T-helper 1 cell treated with Interleukin-12 subunit alpha and Interleukin-12 subunit beta and Interleukin-4 antibody, amounts not matched to agents 30 μg/mL and 1 μg/mL, for 36 hours (primary cell): ENCODE data around the gene PIP4K2C.

Experiments
- H3K27ac Mint-ChIP-seq: one replicate; pipeline ENCODE4 v1.8.0; 2021; ENCODE audit warnings: mild to moderate bottlenecking, mixed read lengths
- H3K27me3 Mint-ChIP-seq: one replicate; pipeline ENCODE4 v1.8.0; 2021; ENCODE audit warnings: low read depth, mixed read lengths
- H3K36me3 Mint-ChIP-seq: one replicate; pipeline ENCODE4 v1.8.0; 2021; ENCODE audit warnings: low read depth, mixed read lengths
- H3K4me1 Mint-ChIP-seq: one replicate; pipeline ENCODE4 v1.8.0; 2021; ENCODE audit warnings: low read depth, mixed read lengths
- H3K4me3 Mint-ChIP-seq: one replicate; pipeline ENCODE4 v1.8.0; 2021; ENCODE audit warnings: mild to moderate bottlenecking, moderate library complexity, mixed read lengths
- H3K9me3 Mint-ChIP-seq: one replicate; pipeline ENCODE4 v1.8.0; 2021; ENCODE audit warnings: mixed read lengths

Gene PIP4K2C

DNA sequence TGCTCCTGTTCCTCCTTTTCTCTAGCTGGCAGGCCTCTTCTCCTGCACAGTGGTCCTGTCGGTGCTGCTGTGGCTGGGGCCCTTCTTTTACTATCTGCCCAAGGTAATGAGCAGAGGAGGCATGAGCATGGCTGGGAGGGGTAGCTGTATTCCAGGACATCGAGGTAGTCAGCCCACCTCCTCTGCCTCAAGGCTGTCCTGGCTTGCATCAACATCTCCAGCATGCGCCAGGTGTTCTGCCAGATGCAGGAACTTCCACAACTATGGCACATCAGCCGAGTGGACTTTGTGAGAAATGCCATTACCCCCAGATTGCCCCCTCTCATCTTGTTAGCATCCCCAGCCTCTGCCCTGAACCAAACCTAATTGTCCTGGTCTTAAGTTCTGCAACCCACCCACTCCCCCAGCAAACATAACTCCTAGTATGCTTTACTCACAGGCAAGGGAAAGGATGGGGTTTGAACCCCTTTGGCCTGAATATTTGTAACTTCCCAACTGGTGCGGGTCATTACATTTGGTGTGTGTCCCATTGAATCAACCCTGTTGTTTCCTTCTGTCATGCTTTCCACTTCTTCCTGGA is 32.9 kb downstream of the PIP4K2C start:
- Mint-ChIP-seq H3K4me3 (no peak overlapping the region), H3K9me3 (no peaks in the 10 kb centered on the region), H3K4me1 (peaks cover 21% of the 10 kb centered on the region), H3K36me3 (peaks cover 1% of the 10 kb centered on the region), H3K27me3 (peaks cover 93% of the 10 kb centered on the region), H3K27ac (no peak overlapping the region)

GRCh38 chr12:57624441-57625220 is 33.6 kb downstream of the PIP4K2C start:
- peaks cover 18% of the 10 kb centered on the region for H3K4me1 Mint-ChIP-seq
- no peak overlapping the region for H3K4me3 Mint-ChIP-seq
- H3K36me3 Mint-ChIP-seq = peaks cover 1% of the 10 kb centered on the region
- no peak overlapping the region for H3K27ac Mint-ChIP-seq
- H3K27me3 Mint-ChIP-seq = peaks cover 94% of the 10 kb centered on the region
- H3K9me3 Mint-ChIP-seq = no peaks in the 10 kb centered on the region

DNA sequence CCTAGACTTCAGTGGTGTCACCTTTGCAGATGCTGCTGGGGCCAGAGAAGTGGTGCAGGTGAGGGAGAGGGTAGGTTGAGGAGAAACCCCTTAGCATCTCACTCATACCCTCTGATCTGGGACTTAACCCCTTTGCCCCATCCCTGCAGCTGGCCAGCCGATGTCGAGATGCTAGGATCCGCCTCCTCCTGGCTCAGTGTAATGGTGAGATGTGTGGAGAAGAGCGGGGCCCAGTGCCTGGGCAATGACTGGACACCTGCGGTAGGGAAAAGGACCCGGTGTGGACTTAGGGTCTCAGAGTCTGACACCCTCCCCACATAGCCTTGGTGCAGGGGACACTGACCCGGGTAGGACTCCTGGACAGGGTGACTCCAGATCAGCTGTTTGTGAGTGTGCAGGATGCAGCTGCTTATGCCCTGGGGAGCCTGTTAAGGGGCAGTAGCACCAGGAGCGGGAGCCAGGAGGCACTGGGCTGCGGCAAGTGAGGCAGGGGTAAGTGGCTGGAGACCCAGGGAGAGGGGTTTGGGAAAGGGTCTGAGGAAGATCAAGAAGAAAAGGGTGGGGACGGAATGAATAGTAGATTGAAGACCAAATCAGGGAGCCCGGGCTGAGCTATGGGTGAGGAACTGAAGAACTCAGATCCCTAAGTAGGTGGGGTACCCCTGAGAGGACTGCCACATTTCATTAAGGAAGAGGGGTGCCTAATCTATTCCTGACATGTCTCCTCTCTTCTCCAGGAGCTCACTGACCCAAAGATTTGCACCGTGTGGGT is 34.5 kb downstream of the PIP4K2C start:
- no peak overlapping the region for H3K27ac Mint-ChIP-seq
- H3K4me3 Mint-ChIP-seq = no peak overlapping the region
- peaks cover 94% of the 10 kb centered on the region for H3K27me3 Mint-ChIP-seq
- H3K9me3 Mint-ChIP-seq = no peaks in the 10 kb centered on the region
- peaks cover 18% of the 10 kb centered on the region for H3K4me1 Mint-ChIP-seq
- H3K36me3 Mint-ChIP-seq = peaks cover 1% of the 10 kb centered on the region

DNA sequence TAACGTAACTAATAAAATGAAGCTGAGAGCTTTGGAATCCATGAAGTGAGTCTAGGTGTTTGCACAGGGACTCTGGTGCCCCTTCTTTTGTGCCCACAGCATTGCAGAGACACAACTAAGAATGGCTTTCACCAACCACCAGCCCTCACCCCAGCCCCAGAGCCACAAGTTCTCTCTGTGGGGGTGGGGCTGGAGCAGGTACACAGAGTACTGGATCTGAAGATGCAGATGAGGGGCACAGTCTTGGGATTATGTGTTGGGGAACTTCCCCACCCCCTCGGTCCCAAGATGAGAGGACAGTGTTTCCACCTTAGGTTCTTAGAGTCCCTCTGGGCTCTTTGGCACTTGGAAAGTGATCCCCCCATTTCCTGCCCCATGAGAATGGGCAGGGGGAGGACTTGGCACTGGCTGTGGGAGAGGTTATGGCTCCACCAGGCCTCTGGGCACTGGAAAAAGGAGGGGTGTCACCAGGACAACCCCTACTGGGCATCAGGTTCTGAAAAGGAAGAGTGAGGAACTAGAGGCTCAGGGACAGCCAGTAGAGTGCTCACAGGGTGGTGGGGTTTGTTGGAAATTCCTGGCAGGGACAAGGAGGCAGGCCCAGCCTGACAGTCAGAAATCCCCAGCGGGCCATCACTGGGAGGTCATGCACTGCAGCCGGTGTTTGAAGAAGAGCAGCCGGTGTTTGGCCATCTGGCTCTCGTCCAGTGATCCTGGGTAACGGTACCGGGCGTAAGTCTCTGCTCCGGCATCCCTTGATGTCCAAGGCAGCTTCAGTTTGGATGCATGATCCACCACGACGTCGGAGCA is 35.3 kb downstream of the PIP4K2C start:
- no peak overlapping the region for H3K4me3 Mint-ChIP-seq
- H3K4me1 Mint-ChIP-seq = peaks cover 11% of the 10 kb centered on the region
- H3K36me3 Mint-ChIP-seq = peaks cover 1% of the 10 kb centered on the region
- peaks cover 94% of the 10 kb centered on the region for H3K27me3 Mint-ChIP-seq
- H3K9me3 Mint-ChIP-seq = no peaks in the 10 kb centered on the region
- no peak overlapping the region for H3K27ac Mint-ChIP-seq

DNA sequence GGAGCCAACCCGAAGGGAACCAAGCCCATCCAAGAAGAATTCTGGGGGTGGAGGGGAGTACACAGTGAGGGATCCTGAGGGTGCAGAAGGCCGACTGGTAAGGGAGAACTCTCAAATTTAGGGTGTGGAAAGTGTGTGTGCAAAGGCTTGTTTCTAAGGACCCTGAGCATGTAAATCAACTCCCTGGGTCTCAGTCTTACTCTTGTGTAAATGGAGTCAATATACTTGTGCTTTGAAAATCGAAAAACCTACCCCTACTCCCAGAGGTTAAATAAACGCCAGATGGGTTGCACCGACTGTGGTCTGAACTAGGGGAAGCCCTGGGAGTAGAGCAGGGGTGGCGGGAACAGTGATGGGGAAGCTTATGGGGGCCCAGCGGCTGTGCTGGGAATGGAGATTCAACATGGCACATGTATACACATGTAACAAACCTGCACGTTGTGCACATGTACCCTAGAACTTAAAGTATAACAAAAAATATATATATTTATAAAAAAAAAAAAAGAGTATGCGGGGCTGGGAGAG is 36.0 kb downstream of the PIP4K2C start:
- no peaks in the 10 kb centered on the region for H3K9me3 Mint-ChIP-seq
- no peak overlapping the region for H3K27ac Mint-ChIP-seq
- peaks cover 94% of the 10 kb centered on the region for H3K27me3 Mint-ChIP-seq
- H3K4me1 Mint-ChIP-seq = peaks cover 6% of the 10 kb centered on the region
- H3K36me3 Mint-ChIP-seq = peaks cover 1% of the 10 kb centered on the region
- H3K4me3 Mint-ChIP-seq = no peak overlapping the region

DNA sequence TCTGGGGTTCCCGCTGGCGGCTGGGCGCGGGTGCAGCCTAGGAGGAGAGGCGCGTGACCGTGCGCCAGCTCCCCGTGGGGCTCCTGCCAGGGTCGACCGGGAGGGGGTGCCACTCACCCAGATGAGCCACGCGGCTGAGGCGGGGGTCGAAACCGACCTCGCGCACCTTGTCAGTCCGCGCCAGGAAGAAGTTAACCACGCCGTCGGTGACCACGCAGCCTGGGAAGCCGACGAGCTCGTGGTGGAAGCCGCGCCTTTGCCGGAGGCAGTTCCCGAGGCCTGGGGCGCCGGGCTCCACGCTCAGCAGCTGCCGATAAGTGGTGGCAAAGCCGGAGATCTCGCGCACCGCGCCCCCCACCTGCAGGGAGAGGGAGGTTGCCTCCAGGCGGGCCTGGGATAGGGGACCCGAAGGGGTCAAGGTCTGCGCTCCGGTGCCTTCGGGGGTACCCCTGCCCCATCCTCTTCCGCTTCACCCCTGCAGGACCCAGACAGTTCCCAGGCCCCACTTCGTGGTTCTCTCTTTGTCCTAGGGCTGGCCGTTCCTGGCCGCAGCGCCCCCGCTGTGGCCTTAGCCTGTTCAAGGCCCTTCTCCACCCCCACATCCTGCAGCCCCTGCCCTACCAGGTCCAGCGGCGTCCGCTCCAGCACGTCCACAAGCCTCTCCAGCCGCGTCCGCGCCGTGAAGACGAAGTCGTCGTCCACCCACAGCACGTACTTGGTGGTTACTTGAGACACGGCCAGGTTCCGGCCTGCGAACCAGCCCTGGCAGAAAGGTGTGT is 36.7 kb downstream of the PIP4K2C start:
- Mint-ChIP-seq H3K36me3 (no peaks in the 10 kb centered on the region), H3K4me1 (peaks cover 5% of the 10 kb centered on the region), H3K9me3 (no peaks in the 10 kb centered on the region), H3K4me3 (no peak overlapping the region), H3K27me3 (peaks cover 91% of the 10 kb centered on the region), H3K27ac (no peak overlapping the region)

GRCh38 chr12:57628280-57629191 is 37.5 kb downstream of the PIP4K2C start:
- H3K9me3 Mint-ChIP-seq = no peaks in the 10 kb centered on the region
- H3K27ac Mint-ChIP-seq = no peak overlapping the region
- peaks cover 10% of the 10 kb centered on the region for H3K4me1 Mint-ChIP-seq
- no peaks in the 10 kb centered on the region for H3K36me3 Mint-ChIP-seq
- H3K27me3 Mint-ChIP-seq = peaks cover 88% of the 10 kb centered on the region
- H3K4me3 Mint-ChIP-seq = no peak overlapping the region

GRCh38 chr12:57629897-57630471 is 39.0 kb downstream of the PIP4K2C start:
- H3K27me3 Mint-ChIP-seq = peaks cover 84% of the 10 kb centered on the region
- no peak overlapping the region for H3K27ac Mint-ChIP-seq
- peaks cover 11% of the 10 kb centered on the region for H3K4me1 Mint-ChIP-seq
- no peaks in the 10 kb centered on the region for H3K36me3 Mint-ChIP-seq
- no peak overlapping the region for H3K4me3 Mint-ChIP-seq
- no peaks in the 10 kb centered on the region for H3K9me3 Mint-ChIP-seq

- Mint-ChIP-seq H3K36me3 (no peaks in the 10 kb centered on the region), H3K27me3 (peaks cover 78% of the 10 kb centered on the region), H3K4me3 (no peak overlapping the region), H3K9me3 (no peaks in the 10 kb centered on the region), H3K27ac (no peak overlapping the region), H3K4me1 (peaks cover 11% of the 10 kb centered on the region)
Measured at GRCh38 chr12:57630891-57631433, 40.0 kb downstream of the PIP4K2C start.

DNA sequence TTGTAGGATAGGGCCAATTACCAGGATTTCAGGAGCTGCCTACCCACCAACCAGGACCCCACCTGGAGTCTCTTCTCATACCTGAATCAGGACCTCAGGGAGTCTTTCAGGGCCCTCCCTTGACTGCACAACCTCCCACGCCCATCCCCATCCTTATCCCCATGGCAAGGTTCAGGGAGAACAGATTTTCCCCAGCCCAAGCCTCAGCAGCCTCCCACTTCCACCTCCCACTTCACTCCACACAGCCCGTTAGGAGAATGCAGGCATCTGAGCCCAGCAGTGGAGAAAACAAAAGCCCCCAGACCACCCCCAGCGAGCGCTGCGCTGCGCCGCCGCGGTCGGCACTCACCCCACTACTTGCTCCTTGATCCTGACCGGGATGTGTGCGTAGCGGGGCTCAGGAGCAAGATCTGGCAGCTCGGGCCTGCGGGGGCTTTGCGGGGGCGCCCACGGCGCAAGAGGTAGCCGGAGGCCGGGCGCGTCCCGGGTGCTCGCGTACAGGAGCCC is 40.6 kb downstream of the PIP4K2C start:
- Mint-ChIP-seq H3K27me3 (peaks cover 72% of the 10 kb centered on the region), H3K9me3 (no peaks in the 10 kb centered on the region), H3K4me1 (peaks cover 11% of the 10 kb centered on the region), H3K27ac (no peak overlapping the region), H3K4me3 (peak overlapping the region; percentile 46), H3K36me3 (no peaks in the 10 kb centered on the region)

GRCh38 chr12:57632073-57632957 is 41.3 kb downstream of the PIP4K2C start:
- no peaks in the 10 kb centered on the region for H3K9me3 Mint-ChIP-seq
- H3K27ac Mint-ChIP-seq = no peak overlapping the region
- peaks cover 67% of the 10 kb centered on the region for H3K27me3 Mint-ChIP-seq
- no peaks in the 10 kb centered on the region for H3K36me3 Mint-ChIP-seq
- H3K4me1 Mint-ChIP-seq = peaks cover 11% of the 10 kb centered on the region
- peak overlapping the region; percentile 73 for H3K4me3 Mint-ChIP-seq
